AG09309 (cell line): Measurements from ENCODE around the gene TBC1D17.

Experiments used
- DNase-seq: peaks from one replicate; pipeline ENCODE4 v3.0.0-alpha.2; 2010; ENCODE audit warnings: low read depth
- H3K4me3 ChIP-seq: 2 replicates; pipeline ENCODE4 v1.5.1; 2011; ENCODE audit warnings: mild to moderate bottlenecking, low read depth, low read length, moderate library complexity; ENCODE audit not compliant: control insufficient read depth
- CTCF ChIP-seq: IDR thresholded peaks from 2 replicates; pipeline ENCODE4 v1.5.1; 2011; ENCODE audit warnings: mild to moderate bottlenecking, low read depth, low read length, inconsistent platforms; ENCODE audit not compliant: insufficient read depth, control insufficient read depth; ENCODE audit errors: missing control alignments

Gene TBC1D17

DNA sequence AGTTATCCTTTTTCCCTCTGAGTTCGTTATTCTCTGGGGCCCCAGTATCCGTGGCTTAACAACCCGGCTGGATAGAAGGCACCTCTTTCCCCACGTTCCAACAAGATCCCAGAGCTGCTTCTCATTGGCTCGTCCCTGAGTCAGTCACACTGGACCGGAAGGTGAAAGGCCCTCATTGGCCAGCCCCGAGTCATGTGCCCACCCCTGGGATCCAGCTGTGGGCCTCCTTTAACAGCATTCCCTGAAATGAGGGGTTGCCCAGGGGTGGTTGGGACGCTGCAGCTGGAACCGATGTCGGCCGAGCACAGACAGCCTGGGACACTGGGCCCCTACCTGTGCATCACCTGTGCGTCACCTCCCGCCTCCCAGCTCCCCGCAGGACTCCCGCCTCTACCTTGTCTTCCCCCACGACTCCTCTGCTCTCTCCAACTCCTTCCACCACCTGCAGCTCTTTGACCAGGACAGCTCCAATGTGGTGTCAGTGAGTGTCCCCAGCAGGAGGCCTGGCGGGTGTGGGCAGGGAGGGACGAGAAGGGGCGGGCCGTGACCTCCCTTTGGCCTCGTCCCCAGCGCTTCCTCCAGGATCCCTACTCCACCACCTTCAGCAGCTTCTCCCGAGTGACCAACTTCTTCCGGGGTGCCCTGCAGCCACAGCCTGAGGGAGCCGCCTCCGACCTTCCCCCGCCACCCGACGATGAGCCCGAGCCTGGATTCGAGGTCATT is 4.3 kb downstream of the TBC1D17 start:
- no peak for TF ChIP-seq CTCF
- DNase-seq = no peak
- no peak overlapping the region for H3K4me3 ChIP-seq

GRCh38 chr19:49882643-49883042 is 5.1 kb downstream of the TBC1D17 start:
- H3K4me3 ChIP-seq = no peak overlapping the region
- TF ChIP-seq CTCF = no peak
- DNase-seq = no peak

- no peak for TF ChIP-seq CTCF
- DNase-seq = no peak
- H3K4me3 ChIP-seq = no peak overlapping the region
Observed at GRCh38 chr19:49883094-49883493, 5.6 kb downstream of the TBC1D17 start.

DNA sequence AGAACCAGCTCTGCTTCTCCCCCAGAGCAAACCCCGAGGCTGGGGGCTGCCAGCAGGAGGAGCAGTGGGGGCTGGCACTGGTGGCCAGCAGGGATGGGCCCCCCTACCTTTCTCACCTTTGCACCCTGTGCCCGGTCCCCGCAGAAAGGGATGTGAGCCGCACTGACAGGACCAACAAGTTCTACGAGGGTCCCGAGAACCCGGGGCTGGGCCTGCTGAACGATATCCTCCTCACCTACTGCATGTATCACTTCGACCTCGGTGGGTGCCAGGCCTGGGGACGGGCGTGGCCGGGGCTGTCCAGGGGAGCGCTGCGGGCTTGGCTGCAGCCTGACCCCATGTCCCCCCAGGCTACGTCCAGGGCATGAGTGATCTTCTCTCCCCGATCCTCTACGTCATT is 6.6 kb downstream of the TBC1D17 start:
- no peak for TF ChIP-seq CTCF
- H3K4me3 ChIP-seq = no peak overlapping the region
- DNase-seq = no peak

GRCh38 chr19:49884760-49885159 is 7.3 kb downstream of the TBC1D17 start:
- TF ChIP-seq CTCF = no peak
- no peak overlapping the region for H3K4me3 ChIP-seq
- no peak for DNase-seq

- H3K4me3 ChIP-seq = no peak overlapping the region
- DNase-seq = no peak
- TF ChIP-seq CTCF = no peak
Observed at GRCh38 chr19:49887037-49887664, 9.6 kb downstream of the TBC1D17 start.
